Myometrial cell (primary cell): Measurements from ENCODE around the gene FMC1. TPM values are rescaled to one million over a fixed set of nuclear protein-coding genes. Genes with fewer than 3 reads are reported as not detected.

ENCODE experiments used
- total RNA-seq: library from RNA; depleted of rRNA; stranded (reverse); fragments of >200 nt; gene quantifications from 2 replicates; pipeline ENCODE4 v1.2.3, GENCODE V29; 2015

FMC1 gene
- total RNA-seq, result 9.4 and 13.5 TPM in 2 replicates

GRCh38 chr7:139341058-139341775 lies at the start of gene FMC1:
FMC1 (plus strand) TSS chr7:139341337; CDS start chr7:139341385, 48 bp downstream.

GRCh38 chr7:139359366-139360209 lies 18.5 kb downstream of the FMC1 start, which contains the start of gene LUC7L2:
LUC7L2 (plus strand) TSS chr7:139359894; CDS start chr7:139360262, 368 bp downstream.

Other genes starting within 250 kb of the FMC1 start
- 24.8 and 28.8 TPM in 2 replicates for gene ZC3HAV1, start 231.6 kb upstream of the FMC1 start, total RNA-seq
- 1.2 and 2.5 TPM in 2 replicates for gene UBN2, start 110.1 kb upstream of the FMC1 start, total RNA-seq
- 30.8 and 32.8 TPM in 2 replicates for gene LUC7L2, start 18.6 kb downstream of the FMC1 start, total RNA-seq
- gene KLRG2, start 142.3 kb downstream of the FMC1 start, total RNA-seq, result not detected in 2 replicates
- not detected in 2 replicates for gene CLEC2L, start 182.3 kb downstream of the FMC1 start, total RNA-seq